ENCODE measurements around the gene SGCE.

GRCh38 chr7:94650147-94651051, 5.5 kb downstream of the SGCE start:
- TF ChIP-seq POLR2A (IDR thresholded peaks at IDR 0.05) (no peak), CTCF (IDR thresholded peaks at IDR 0.05) (no peak)

Data from tibial nerve (tissue), 3 donors.